Lower leg skin (tissue), 3 donors: ENCODE data around the gene GPATCH8.

Experiments used
- POLR2A ChIP-seq, 2 donors: fragments of 450-650 bp; IDR thresholded peaks; one replicate each; pipeline ENCODE4 v1.6.1; 2016 to 2017; ENCODE audit warnings: antibody characterized with exemption in 2 of 2, mild to moderate bottlenecking in 1 of 2, moderate library complexity in 1 of 2
- TF ChIP-seq, protein P1 (sequence below), 3 donors: fragments of 450-650 bp; IDR thresholded peaks; one replicate each; pipeline ENCODE4 v1.5.1; 2016; ENCODE audit warnings: antibody characterized with exemption in 3 of 3, mild to moderate bottlenecking in 3 of 3, moderate library complexity in 2 of 3

DNA sequence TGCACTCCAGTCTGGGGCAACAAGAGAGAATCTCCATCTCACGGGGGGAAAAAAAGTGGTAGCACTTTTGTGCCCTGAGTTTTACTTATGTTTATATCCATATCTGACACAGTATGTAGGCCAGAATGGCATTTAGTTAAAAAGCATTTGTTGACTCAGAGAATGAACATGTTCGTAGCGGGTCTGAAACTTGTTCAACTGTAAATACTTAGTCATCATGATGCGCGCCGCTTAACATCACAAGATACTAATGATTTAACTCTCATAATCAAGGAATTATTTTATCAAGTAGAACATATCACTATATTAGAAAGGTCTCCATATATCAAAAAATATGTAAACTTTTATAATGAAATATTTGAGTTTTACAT, 58.5 kb downstream of the GPATCH8 start:
- TF ChIP-seq, protein P1, sequence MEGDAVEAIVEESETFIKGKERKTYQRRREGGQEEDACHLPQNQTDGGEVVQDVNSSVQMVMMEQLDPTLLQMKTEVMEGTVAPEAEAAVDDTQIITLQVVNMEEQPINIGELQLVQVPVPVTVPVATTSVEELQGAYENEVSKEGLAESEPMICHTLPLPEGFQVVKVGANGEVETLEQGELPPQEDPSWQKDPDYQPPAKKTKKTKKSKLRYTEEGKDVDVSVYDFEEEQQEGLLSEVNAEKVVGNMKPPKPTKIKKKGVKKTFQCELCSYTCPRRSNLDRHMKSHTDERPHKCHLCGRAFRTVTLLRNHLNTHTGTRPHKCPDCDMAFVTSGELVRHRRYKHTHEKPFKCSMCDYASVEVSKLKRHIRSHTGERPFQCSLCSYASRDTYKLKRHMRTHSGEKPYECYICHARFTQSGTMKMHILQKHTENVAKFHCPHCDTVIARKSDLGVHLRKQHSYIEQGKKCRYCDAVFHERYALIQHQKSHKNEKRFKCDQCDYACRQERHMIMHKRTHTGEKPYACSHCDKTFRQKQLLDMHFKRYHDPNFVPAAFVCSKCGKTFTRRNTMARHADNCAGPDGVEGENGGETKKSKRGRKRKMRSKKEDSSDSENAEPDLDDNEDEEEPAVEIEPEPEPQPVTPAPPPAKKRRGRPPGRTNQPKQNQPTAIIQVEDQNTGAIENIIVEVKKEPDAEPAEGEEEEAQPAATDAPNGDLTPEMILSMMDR (IDR thresholded peaks at IDR 0.05) = no peak
- TF ChIP-seq POLR2A (IDR thresholded peaks at IDR 0.05) = no peak
